Fibroblast of lung (primary cell): ENCODE measurements around the gene SIGLEC6. TPM values are rescaled to one million over a fixed set of nuclear protein-coding genes. Genes with fewer than 3 reads are reported as not detected.

Source experiments
- DNase-seq, 2 donors: peaks; one replicate each; pipeline versions ENCODE4 v3.0.0 to v3.0.0-alpha.2; 2010; ENCODE audit warnings: low read depth in 2 of 2
- H2AFZ ChIP-seq: 2 replicates; pipeline ENCODE4 v1.5.1; 2012; ENCODE audit warnings: low read length, control low read depth, inconsistent platforms
- H3K27ac ChIP-seq: 2 replicates; pipeline ENCODE4 v1.5.1; 2011; ENCODE audit warnings: low read length, control low read depth; ENCODE audit not compliant: insufficient read depth
- H3K27me3 ChIP-seq: 2 replicates; pipeline ENCODE4 v1.5.1; 2011; ENCODE audit warnings: mild to moderate bottlenecking, low read length; ENCODE audit not compliant: control insufficient read depth, insufficient read depth
- H3K36me3 ChIP-seq: 2 replicates; pipeline ENCODE4 v1.5.1; 2011; ENCODE audit warnings: low read length; ENCODE audit not compliant: control insufficient read depth, insufficient read depth
- H3K4me1 ChIP-seq: 2 replicates; pipeline ENCODE4 v1.5.1; 2011; ENCODE audit warnings: low read length; ENCODE audit not compliant: control insufficient read depth, insufficient read depth; ENCODE audit errors: extremely low read depth
- H3K4me2 ChIP-seq: 2 replicates; pipeline ENCODE4 v1.5.1; 2011; ENCODE audit warnings: low read length, control low read depth; ENCODE audit not compliant: insufficient read depth; ENCODE audit errors: extremely low read depth
- H3K4me3 ChIP-seq, 4 experiments: fragments of 200-600 bp in 1 of 4; sonication (generic) in 1 of 4; replicated peaks in 1 of 4; 2 replicates each; pipeline ENCODE4 v1.5.1; 2011 to 2016; ENCODE audit warnings: low read length in 4 of 4, low read depth in 3 of 4, mild to moderate bottlenecking in 3 of 4, control low read depth in 2 of 4, inconsistent platforms in 1 of 4, mixed read lengths in 1 of 4; ENCODE audit not compliant: insufficient read depth in 1 of 4; ENCODE audit errors: control extremely low read depth in 1 of 4
- H3K79me2 ChIP-seq: 2 replicates; pipeline ENCODE4 v1.5.1; 2012; ENCODE audit warnings: mild to moderate bottlenecking, low read length, inconsistent platforms; ENCODE audit not compliant: control insufficient read depth, insufficient read depth
- H3K9ac ChIP-seq: 2 replicates; pipeline ENCODE4 v1.5.1; 2011; ENCODE audit warnings: mild to moderate bottlenecking, low read length, control low read depth; ENCODE audit not compliant: insufficient read depth
- H3K9me3 ChIP-seq: 2 replicates; pipeline ENCODE4 v1.5.1; 2012; ENCODE audit warnings: low read depth, low read length; ENCODE audit not compliant: control insufficient read depth, insufficient read depth
- H4K20me1 ChIP-seq: 2 replicates; pipeline ENCODE4 v1.5.1; 2011; ENCODE audit warnings: low read length; ENCODE audit not compliant: control insufficient read depth, insufficient read depth; ENCODE audit errors: extremely low read depth
- EZH2 ChIP-seq: IDR thresholded peaks from 2 replicates; pipeline ENCODE4 v1.5.1; 2012; ENCODE audit warnings: low read length, control low read depth, mild to moderate bottlenecking; ENCODE audit errors: missing control alignments
- polyA plus RNA-seq, 2 donors: library from polyadenylated mRNA; depleted of rRNA in 1 of 2; stranded (reverse) in 1 of 2; unstranded in 1 of 2; fragments of >200 nt; gene quantifications; 2 replicates each; pipeline ENCODE4 v1.2.1, GENCODE V29; 2011 to 2012; ENCODE audit warnings: missing spikeins in 1 of 2
- total RNA-seq: library from RNA; depleted of rRNA; stranded (reverse); fragments of >200 nt; gene quantifications from 2 replicates; pipeline ENCODE4 v1.2.1, GENCODE V29; 2014
- TF ChIP-seq, protein P1 (sequence below), 2 donors: IDR thresholded peaks in 1 of 2; conservative IDR thresholded peaks in 1 of 2; 1 replicate in 1 of 2; 2 replicates in 1 of 2; pipeline ENCODE4 v1.5.1; 2011 to 2012; ENCODE audit warnings: low read length in 2 of 2, control low read depth in 1 of 2, inconsistent platforms in 1 of 2, low read depth in 1 of 2, mild to moderate bottlenecking in 1 of 2

Gene SIGLEC6
- total and polyA plus RNA-seq, 2 donors (not counting 1 experiment from before 2014, with no cell fraction given): not detected

DNA sequence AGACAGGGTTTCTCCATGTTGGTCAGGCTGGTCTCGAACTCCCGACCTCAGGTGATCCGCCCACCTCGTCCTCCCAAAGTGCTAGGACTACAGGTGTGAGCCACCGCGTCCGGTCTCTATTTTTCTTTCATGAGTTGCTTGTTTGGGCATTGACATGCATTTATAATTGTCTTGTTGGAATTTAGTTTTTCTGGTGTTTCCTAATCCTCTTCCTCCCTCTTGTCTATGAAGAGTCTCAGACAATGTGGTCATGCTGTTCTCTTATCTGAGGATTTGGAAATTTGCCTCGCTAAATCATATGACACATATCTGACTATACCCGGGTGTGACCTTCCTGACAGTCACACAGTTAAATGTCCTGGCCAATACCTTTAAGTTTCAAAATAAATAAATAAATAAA, 60.5 kb downstream of the SIGLEC6 start:
- no peak overlapping the region for H3K4me2 ChIP-seq
- no peak overlapping the region for H3K4me3 ChIP-seq
- no peaks in the 10 kb centered on the region for H3K36me3 ChIP-seq
- H3K27me3 ChIP-seq: no peaks in the 10 kb centered on the region
- no peak overlapping the region for H3K9ac ChIP-seq
- no peak overlapping the region for H2AFZ ChIP-seq
- TF ChIP-seq EZH2: no peak
- TF ChIP-seq, protein P1, sequence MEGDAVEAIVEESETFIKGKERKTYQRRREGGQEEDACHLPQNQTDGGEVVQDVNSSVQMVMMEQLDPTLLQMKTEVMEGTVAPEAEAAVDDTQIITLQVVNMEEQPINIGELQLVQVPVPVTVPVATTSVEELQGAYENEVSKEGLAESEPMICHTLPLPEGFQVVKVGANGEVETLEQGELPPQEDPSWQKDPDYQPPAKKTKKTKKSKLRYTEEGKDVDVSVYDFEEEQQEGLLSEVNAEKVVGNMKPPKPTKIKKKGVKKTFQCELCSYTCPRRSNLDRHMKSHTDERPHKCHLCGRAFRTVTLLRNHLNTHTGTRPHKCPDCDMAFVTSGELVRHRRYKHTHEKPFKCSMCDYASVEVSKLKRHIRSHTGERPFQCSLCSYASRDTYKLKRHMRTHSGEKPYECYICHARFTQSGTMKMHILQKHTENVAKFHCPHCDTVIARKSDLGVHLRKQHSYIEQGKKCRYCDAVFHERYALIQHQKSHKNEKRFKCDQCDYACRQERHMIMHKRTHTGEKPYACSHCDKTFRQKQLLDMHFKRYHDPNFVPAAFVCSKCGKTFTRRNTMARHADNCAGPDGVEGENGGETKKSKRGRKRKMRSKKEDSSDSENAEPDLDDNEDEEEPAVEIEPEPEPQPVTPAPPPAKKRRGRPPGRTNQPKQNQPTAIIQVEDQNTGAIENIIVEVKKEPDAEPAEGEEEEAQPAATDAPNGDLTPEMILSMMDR (conservative IDR thresholded peaks at IDR 0.05 in 1 of 2, IDR thresholded peaks at IDR 0.05 in 1 of 2; ENCODE audit: low read depth in 1 of 2, low read length in 2 of 2): no peak
- no peak overlapping the region for H3K27ac ChIP-seq
- no peak for DNase-seq
- no peaks in the 10 kb centered on the region for H4K20me1 ChIP-seq
- no peaks in the 10 kb centered on the region for H3K9me3 ChIP-seq
- H3K79me2 ChIP-seq: no peaks in the 10 kb centered on the region
- H3K4me1 ChIP-seq: no peaks in the 10 kb centered on the region

DNA sequence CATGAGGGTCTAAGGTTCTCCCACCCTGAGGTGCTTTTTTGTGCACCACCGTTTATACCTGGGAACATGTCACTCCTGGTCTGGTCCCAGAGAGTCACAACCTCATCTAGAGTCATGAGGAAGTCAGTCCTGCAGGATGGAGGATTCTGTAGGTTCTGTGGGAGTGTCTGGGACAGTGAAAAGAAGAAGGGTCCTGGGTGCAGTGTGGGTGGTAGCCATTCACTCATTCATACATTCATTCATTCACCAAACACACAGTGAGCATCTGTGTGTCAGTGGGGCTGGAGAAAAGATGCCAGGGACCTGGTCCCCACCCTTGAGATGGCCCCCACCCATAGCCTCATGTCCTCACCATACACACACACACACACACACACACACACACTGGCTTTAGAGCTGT, 61.8 kb downstream of the SIGLEC6 start:
- TF ChIP-seq, protein P1 (conservative IDR thresholded peaks at IDR 0.05 in 1 of 2, IDR thresholded peaks at IDR 0.05 in 1 of 2; ENCODE audit: low read depth in 1 of 2, low read length in 2 of 2): no peak
- no peak for TF ChIP-seq EZH2
- DNase-seq: no peak
- Histone ChIP-seq H2AFZ (no peak overlapping the region), H4K20me1 (no peaks in the 10 kb centered on the region), H3K27ac (no peak overlapping the region), H3K4me3 (no peak overlapping the region), H3K9me3 (no peaks in the 10 kb centered on the region), H3K27me3 (no peaks in the 10 kb centered on the region), H3K36me3 (no peaks in the 10 kb centered on the region), H3K4me1 (no peaks in the 10 kb centered on the region), H3K9ac (no peak overlapping the region), H3K79me2 (no peaks in the 10 kb centered on the region), H3K4me2 (no peak overlapping the region)

DNA sequence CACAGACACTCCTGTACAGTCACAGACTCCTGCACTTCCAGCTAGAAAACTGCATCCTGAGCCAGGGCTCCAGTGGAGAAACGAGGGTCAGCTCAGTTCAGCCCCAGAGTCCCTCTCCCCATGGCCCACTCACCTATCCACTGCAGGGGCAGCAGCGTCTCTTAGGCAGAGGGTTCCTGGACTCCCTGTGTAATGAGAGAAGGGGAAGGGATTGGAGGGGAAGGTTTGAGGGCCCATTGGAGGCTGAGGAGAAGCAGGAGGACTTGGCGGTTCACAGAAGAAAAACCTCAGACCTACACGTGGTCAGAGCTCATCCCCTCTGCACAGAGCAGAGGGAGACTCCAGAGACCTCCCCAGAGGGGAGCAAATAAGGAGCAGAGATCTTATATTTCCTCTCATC, 62.3 kb downstream of the SIGLEC6 start:
- H2AFZ ChIP-seq: no peak overlapping the region
- H3K79me2 ChIP-seq: no peaks in the 10 kb centered on the region
- no peaks in the 10 kb centered on the region for H3K27me3 ChIP-seq
- H3K9ac ChIP-seq: no peak overlapping the region
- TF ChIP-seq EZH2: no peak
- TF ChIP-seq, protein P1 (conservative IDR thresholded peaks at IDR 0.05 in 1 of 2, IDR thresholded peaks at IDR 0.05 in 1 of 2; ENCODE audit: low read depth in 1 of 2, low read length in 2 of 2): no peak
- H3K27ac ChIP-seq: no peak overlapping the region
- no peaks in the 10 kb centered on the region for H3K36me3 ChIP-seq
- H3K4me2 ChIP-seq: no peak overlapping the region
- no peaks in the 10 kb centered on the region for H3K9me3 ChIP-seq
- no peaks in the 10 kb centered on the region for H3K4me1 ChIP-seq
- no peak for DNase-seq
- no peaks in the 10 kb centered on the region for H4K20me1 ChIP-seq
- no peak overlapping the region for H3K4me3 ChIP-seq
